Measurements from ENCODE around the gene RTCA. TPM values are rescaled to one million over a fixed set of nuclear protein-coding genes. Genes with fewer than 3 reads are reported as not detected.
"Not testable (repeated sequence)": the region's sequence is repeated elsewhere in the genome, so short reads cannot be mapped to it uniquely, and the experiment has no call there.

Gene RTCA
- polyA plus RNA-seq, 12 donors = 29.0 to 39.2 (median 33.7) TPM; not detected in 1

GRCh38 chr1:100252901-100253300 is 13.1 kb upstream of the RTCA start:
- DNase-seq = no peak

GRCh38 chr1:100253552-100253951 is 12.5 kb upstream of the RTCA start:
- DNase-seq = no peak

GRCh38 chr1:100256273-100256672 is 9.7 kb upstream of the RTCA start:
- not testable (repeated sequence) for DNase-seq

GRCh38 chr1:100258427-100258826 is 7.6 kb upstream of the RTCA start:
- not testable (repeated sequence) for DNase-seq

- DNase-seq = no peak
Measured at GRCh38 chr1:100261686-100262085, 4.3 kb upstream of the RTCA start.

- DNase-seq = not testable (repeated sequence)
Measured at GRCh38 chr1:100264081-100264480, 1.9 kb upstream of the RTCA start.

- no peak for DNase-seq
Measured at GRCh38 chr1:100265562-100265930, 470 bp upstream of the RTCA start.

- DNase-seq = peak; percentile 7
Measured at GRCh38 chr1:100266741-100267140, 725 bp downstream of the RTCA start.

- DNase-seq = no peak
Measured at GRCh38 chr1:100267284-100267683, 1.3 kb downstream of the RTCA start.

GRCh38 chr1:100268202-100268601 is 2.2 kb downstream of the RTCA start:
- DNase-seq = no peak

GRCh38 chr1:100277866-100278265 is 11.8 kb downstream of the RTCA start:
- no peak for DNase-seq

- DNase-seq = no peak
Measured at GRCh38 chr1:100279358-100279923, 13.4 kb downstream of the RTCA start.

- no peak for DNase-seq
Measured at GRCh38 chr1:100279954-100280682, 14.1 kb downstream of the RTCA start.

- no peak for DNase-seq
Measured at GRCh38 chr1:100284591-100284990, 18.6 kb downstream of the RTCA start.

- no peak for DNase-seq
Measured at GRCh38 chr1:100287162-100287561, 21.1 kb downstream of the RTCA start.

GRCh38 chr1:100290291-100290690 is 24.3 kb downstream of the RTCA start:
- no peak for DNase-seq

- DNase-seq = no peak
Measured at GRCh38 chr1:100292711-100293110, 26.7 kb downstream of the RTCA start.

- DNase-seq = no peak
Measured at GRCh38 chr1:100296140-100296539, 30.1 kb downstream of the RTCA start.

GRCh38 chr1:100296997-100297396 is 31.0 kb downstream of the RTCA start:
- DNase-seq = not testable (repeated sequence)

GRCh38 chr1:100298512-100298911 is 32.5 kb downstream of the RTCA start:
- DNase-seq = no peak

GRCh38 chr1:100299521-100300222 is 33.7 kb downstream of the RTCA start:
- DNase-seq = no peak

- no peak for DNase-seq
Measured at GRCh38 chr1:100300691-100301090, 34.7 kb downstream of the RTCA start.

GRCh38 chr1:100302739-100303138 is 36.7 kb downstream of the RTCA start:
- DNase-seq = no peak
